Measurements from ENCODE around the gene AGER.

AGER gene

DNA sequence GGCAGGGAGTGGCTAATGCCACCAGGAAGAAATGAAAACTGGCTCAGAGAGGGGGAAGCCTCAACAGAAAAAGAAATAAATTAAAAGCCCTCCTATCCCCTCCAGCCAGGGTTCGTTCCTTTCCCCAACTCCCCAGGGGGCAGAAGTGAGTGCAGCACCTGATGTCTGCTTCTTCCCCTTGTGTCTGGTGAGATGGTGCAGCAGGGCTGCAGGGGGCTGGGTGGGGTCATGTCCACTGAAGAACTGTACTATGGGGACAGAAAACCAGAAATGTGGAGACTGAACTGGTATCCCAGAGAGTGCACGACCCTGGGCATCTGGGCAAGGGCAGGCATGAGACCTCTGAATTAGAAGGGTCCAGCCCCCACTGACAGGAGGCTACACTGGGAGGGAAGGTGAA, 15.7 kb downstream of the AGER start:
- DNase-seq: no peak

- DNase-seq: no peak
Measured at GRCh38 chr6:32167761-32168262, 16.2 kb downstream of the AGER start.

DNA sequence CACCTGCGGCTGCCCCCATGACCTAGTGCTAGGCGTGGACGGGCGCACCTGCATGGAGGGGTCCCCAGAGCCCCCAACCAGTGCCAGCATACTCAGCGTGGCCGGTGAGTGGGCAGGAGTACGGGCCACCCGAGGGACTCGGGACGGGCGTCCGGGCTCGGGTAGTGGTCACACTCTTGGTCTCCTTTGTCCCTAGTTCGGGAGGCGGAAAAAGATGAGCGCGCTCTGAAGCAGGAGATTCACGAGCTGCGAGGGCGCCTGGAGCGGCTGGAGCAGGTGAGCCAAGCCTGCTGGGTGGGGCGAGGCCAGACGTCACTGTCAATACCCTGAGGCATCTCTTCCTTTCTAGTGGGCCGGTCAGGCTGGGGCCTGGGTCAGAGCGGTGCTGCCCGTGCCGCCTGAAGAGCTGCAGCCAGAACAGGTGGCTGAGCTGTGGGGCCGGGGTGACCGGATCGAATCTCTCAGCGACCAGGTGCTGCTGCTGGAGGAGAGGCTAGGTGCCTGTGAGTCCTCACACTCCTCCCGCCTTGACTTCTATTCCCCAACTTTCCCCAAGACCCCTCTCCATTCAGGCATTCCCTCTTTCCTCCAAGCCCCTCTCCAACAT, 16.8 kb downstream of the AGER start:
- DNase-seq: no peak

DNA sequence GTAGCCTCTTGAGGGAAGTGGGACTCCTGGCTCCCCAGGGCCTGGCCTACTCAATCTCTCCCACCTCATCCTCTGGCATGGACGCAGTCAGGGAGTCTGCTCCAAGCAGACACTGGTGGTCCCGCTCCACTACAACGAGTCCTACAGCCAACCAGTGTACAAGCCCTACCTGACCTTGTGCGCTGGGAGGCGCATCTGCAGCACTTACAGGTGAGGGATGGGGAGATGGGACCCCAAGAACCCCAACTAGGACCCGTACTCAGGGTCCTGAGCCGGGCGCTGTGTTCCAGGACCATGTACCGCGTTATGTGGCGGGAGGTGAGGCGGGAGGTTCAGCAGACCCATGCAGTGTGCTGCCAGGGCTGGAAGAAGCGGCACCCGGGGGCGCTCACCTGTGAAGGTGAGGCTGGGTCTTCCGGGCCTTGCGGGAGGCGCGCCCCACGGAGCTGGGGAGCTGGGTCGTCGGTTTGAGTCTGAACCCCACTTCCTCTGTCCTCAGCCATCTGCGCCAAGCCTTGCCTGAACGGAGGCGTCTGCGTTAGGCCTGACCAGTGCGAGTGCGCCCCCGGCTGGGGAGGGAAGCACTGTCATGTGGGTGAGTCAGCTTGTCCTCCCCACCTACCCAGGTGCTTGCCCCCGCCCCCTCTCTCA, 17.5 kb downstream of the AGER start:
- DNase-seq: no peak

- no peak for DNase-seq
Measured at GRCh38 chr6:32164295-32164694, 19.8 kb downstream of the AGER start, which contains the start of gene EGFL8. Gene EGFL8, plus strand, starts transcription at chr6:32164595. Its CDS starts 1,571 bp downstream, at chr6:32166166.

DNA sequence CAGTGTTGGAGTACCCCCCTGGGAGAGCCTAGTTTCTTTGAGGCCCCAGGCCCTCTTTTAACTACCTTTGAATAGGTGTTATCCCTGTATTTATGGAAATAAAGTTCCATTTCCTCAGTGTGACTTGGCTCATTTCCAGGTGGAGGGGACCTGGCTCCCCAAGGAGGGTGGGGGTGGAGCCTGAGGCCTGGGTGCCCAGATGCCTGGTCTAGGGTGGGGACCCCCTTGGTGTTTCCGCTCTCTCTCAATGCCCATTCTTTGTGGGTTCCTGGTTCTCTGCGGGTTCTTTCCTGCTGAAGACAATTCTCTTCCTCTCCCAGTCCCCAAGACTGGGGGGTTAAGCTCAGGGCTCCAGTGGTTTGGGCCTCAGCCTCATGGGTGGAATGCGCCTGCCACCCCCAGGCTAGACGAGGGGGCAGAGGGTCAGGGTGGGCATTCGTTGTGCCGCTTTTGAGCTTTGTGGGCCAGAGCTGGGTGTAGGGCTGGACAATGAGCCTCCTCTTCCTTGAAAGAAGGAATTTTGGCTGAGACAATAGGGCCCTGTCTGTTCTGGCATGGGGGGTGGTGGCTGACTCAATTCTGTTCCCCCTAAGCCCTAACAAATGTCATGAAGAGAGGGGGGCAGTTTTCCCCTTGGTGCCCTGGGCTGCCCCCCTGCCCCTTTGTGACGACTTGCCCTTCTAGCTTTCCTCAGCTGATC, 20.3 kb downstream of the AGER start:
- no peak for DNase-seq

GRCh38 chr6:32158052-32158451, 26.0 kb downstream of the AGER start:
- no peak for DNase-seq

GRCh38 chr6:32156891-32157290, 27.2 kb downstream of the AGER start:
- no peak for DNase-seq

DNA sequence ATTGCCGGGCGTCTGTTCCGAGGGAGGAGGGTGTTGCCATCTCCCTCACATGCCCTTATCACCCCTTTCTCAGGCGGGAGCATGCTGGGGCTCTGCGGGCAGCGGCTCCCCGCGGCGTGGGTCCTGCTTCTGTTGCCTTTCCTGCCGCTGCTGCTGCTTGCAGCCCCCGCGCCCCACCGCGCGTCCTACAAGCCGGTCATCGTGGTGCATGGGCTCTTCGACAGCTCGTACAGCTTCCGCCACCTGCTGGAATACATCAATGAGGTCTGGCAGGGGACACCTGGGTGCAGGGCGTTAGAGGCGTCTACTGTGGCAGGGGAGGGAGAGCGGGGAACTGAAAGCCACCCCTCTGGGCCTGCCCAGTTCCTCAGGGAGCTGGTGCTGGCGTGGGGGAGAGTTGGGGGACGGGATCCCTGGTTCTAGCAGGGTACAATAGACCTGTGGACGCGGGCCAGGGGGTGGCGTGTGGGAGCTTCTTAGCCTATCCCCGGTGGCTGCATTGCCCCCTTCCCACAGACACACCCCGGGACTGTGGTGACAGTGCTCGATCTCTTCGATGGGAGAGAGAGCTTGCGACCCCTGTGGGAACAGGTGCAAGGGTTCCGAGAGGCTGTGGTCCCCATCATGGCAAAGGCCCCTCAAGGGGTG, 29.4 kb downstream of the AGER start:
- DNase-seq: peak in 4 of 5 experiments; percentile 30 to 80 (median 52)

- peak in 4 of 5 experiments; percentile 45 to 90 (median 66) for DNase-seq
Measured at GRCh38 chr6:32153564-32154513, 30.2 kb downstream of the AGER start, which contains the start of gene PPT2. Gene PPT2, plus strand, starts transcription at chr6:32154141. Its CDS starts 454 bp downstream, at chr6:32154595.

DNA sequence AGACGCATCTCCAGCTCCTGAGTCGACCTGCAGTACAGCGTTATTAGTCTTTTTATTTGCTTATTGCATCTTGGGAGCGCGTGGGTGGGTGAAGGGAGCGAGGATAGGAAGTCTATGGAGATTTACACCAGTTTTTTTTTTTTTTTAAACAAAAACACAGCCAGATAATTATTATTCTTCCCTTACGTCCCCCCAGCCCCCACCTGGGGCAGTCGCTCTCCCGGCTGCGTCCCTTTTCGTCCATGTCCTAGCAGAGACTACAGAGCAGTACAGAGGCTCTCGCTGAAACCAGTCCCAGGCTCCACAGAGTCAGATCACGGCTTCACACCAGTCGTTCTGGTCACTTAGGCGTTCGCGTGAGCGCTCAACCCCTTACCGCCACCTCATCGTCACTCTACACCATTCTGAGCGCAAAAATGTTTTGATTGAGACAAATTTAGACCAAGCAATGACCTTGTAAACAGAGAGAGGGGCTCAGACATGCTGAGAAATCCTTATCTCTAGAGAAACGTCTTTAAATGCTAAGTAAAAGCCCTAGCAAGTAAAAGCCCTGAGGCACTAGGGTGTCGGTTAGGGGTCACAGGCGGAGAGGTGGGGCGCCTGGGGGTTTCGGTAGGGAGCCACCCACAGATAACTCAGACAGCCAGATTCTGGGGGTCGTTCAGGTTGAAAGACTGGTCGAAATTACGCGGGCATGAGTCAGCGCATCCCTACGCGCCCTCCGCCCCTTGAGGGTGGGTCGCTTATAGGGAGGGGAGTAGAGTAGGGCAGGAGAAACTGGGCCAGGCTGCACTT, 31.1 kb downstream of the AGER start:
- no peak for DNase-seq

GRCh38 chr6:32151863-32152768, 31.9 kb downstream of the AGER start, which contains the start of gene PRRT1:
Gene PRRT1, minus strand, starts transcription at chr6:32151939. Its CDS starts 112 bp downstream, at chr6:32151827.
- no peak for DNase-seq

GRCh38 chr6:32151181-32151862, 32.7 kb downstream of the AGER start:
- DNase-seq: no peak

DNA sequence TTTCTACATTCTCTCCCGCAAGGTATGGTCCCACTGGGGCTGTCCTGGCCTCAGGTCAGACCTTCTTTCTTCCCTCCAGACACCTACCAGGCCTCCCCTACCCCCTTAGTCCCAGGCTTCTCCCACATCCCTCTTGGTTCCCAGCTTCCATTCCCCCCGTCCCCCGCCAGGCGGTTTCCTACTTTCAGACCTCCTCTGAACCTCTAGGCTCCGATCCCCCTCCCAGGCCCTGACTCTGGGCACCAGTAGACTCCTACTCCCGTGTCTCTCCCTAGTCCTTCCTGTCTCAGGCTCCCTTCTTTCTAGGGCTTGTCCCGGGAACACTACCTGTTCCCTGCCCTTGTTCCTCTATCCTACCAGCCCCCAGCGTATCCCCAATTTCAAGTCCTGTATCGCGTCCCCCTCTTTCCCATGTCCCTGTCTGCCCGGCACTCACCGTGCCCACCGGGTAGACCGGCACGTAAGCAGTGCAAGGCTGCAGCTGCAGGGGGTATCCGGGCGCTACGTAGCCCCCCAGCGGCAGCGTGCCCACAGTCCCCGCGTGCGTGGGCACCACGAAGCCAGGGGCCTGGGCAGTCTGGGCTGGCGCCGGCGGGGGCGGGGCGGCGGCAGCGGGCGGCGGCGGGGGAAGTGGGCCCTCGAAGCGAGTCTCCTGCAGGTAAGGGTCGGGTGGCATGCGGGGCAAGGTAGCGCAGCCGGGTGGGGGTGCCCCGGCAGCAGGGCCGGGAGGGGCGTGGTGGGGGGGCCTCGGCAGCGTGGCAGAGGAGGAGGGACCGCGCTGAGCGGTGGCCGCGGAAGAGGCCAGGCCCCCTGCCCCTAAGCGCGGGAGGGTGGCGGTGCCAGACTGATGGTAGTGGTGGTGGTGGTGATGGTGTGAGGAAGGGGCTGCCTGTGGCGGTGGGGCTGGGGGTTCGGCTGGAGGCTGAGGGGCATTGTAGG, 33.9 kb downstream of the AGER start:
- DNase-seq: no peak

DNA sequence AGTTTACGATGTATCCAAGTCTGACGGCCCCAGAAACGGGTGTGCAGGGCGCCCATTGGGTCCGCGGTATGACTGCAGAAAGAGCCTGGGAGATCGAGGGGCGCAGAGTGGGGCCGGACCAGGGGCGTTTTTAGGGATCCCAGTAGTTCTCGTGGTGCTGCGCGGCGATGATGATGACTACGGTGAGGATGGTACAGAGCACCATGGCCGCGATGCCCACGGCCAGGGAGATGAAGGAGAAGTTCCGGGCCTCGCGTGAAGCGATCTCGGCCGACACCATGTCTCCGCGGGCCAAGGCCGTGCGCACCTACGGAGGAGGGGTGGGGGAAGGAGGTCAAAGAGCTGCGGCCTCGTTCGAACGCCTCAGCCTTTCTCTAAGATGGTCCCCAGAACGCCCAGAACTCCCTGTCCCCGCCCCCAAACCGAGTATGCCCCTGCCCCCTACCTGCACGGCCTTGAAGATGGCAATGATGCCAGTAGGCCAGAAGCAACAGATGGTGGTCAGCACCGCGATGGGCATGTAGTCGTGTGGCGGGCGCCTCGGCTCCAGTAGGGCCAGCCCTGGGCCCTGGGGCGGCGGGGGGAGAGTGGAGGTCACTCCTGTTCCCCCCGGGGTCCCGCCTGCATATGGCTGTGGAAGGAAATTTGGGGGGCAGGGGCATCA, 34.8 kb downstream of the AGER start:
- no peak for DNase-seq

- DNase-seq: peak; percentile 45 to 68 (median 53)
Measured at GRCh38 chr6:32148289-32149091, 35.6 kb downstream of the AGER start.

Measured in T-helper 2 cell (primary cell).